Measurements from ENCODE around the gene DEXI.
"Not testable (repeated sequence)": the region's sequence is repeated elsewhere in the genome, so short reads cannot be mapped to it uniquely, and the experiment has no call there.

DEXI gene

GRCh38 chr16:10926867-10927266 is 15.4 kb downstream of the DEXI start:
- no peak for DNase-seq (ENCODE audit: low spot score)

GRCh38 chr16:10926094-10926493 is 16.2 kb downstream of the DEXI start:
- DNase-seq (ENCODE audit: low spot score) = no peak

GRCh38 chr16:10925285-10925684 is 17.0 kb downstream of the DEXI start:
- not testable (repeated sequence) for DNase-seq (ENCODE audit: low spot score)

DNA sequence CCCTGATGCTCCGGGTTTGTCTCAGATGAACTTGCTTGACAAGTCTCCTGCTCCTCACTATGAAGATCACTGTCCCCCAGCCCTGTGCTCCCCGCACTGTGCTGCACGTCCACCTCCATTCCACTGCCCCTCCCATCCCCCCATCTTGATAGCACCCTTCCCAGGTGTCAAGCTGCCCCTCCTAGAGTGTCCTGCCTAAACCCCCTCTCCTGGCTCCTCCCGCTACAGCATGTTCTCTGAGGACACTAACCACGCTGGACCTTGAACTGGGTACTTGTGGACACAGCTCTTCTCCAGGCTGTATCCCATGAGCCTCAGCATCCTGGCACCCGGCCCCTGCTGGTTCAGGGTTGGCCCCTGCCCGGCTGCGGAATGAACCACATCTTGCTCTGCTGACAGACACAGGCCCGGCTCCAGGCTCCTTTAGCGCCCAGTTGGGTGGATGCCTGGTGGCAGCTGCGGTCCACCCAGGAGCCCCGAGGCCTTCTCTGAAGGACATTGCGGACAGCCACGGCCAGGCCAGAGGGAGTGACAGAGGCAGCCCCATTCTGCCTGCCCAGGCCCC is 18.5 kb downstream of the DEXI start:
- no peak for DNase-seq (ENCODE audit: low spot score)

GRCh38 chr16:10923146-10923649 is 19.1 kb downstream of the DEXI start:
- DNase-seq (ENCODE audit: low spot score) = no peak

- DNase-seq (ENCODE audit: low spot score) = no peak
Observed at GRCh38 chr16:10922328-10923145, 19.7 kb downstream of the DEXI start.

GRCh38 chr16:10921536-10922327 is 20.5 kb downstream of the DEXI start:
- DNase-seq (ENCODE audit: low spot score) = no peak

GRCh38 chr16:10920726-10921427 is 21.4 kb downstream of the DEXI start:
- no peak for DNase-seq (ENCODE audit: low spot score)

GRCh38 chr16:10919003-10919351 is 23.3 kb downstream of the DEXI start:
- no peak for DNase-seq (ENCODE audit: low spot score)

GRCh38 chr16:10918294-10919002 is 23.8 kb downstream of the DEXI start:
- peak; percentile 91 for DNase-seq (ENCODE audit: low spot score)

GRCh38 chr16:10916534-10916933 is 25.7 kb downstream of the DEXI start:
- DNase-seq (ENCODE audit: low spot score) = no peak

GRCh38 chr16:10911267-10911666 is 31.0 kb downstream of the DEXI start:
- DNase-seq (ENCODE audit: low spot score) = no peak

GRCh38 chr16:10907757-10908045 is 34.6 kb downstream of the DEXI start:
- DNase-seq (ENCODE audit: low spot score) = no peak

DNA sequence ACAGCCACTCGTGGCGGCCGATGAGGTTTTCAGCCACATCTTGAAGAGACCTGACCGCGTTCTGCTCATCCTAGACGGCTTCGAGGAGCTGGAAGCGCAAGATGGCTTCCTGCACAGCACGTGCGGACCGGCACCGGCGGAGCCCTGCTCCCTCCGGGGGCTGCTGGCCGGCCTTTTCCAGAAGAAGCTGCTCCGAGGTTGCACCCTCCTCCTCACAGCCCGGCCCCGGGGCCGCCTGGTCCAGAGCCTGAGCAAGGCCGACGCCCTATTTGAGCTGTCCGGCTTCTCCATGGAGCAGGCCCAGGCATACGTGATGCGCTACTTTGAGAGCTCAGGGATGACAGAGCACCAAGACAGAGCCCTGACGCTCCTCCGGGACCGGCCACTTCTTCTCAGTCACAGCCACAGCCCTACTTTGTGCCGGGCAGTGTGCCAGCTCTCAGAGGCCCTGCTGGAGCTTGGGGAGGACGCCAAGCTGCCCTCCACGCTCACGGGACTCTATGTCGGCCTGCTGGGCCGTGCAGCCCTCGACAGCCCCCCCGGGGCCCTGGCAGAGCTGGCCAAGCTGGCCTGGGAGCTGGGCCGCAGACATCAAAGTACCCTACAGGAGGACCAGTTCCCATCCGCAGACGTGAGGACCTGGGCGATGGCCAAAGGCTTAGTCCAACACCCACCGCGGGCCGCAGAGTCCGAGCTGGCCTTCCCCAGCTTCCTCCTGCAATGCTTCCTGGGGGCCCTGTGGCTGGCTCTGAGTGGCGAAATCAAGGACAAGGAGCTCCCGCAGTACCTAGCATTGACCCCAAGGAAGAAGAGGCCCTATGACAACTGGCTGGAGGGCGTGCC is 35.1 kb downstream of the DEXI start:
- no peak for DNase-seq (ENCODE audit: low spot score)

DNA sequence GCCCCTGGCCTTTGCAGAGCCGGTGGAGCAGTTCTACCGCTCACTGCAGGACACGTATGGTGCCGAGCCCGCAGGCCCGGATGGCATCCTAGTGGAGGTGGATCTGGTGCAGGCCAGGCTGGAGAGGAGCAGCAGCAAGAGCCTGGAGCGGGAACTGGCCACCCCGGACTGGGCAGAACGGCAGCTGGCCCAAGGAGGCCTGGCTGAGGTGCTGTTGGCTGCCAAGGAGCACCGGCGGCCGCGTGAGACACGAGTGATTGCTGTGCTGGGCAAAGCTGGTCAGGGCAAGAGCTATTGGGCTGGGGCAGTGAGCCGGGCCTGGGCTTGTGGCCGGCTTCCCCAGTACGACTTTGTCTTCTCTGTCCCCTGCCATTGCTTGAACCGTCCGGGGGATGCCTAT is 35.8 kb downstream of the DEXI start:
- DNase-seq (ENCODE audit: low spot score) = no peak

- DNase-seq (ENCODE audit: low spot score) = no peak
Observed at GRCh38 chr16:10902999-10903398, 39.3 kb downstream of the DEXI start.

GRCh38 chr16:10897134-10897533 is 45.1 kb downstream of the DEXI start:
- DNase-seq (ENCODE audit: low spot score) = no peak

DNA sequence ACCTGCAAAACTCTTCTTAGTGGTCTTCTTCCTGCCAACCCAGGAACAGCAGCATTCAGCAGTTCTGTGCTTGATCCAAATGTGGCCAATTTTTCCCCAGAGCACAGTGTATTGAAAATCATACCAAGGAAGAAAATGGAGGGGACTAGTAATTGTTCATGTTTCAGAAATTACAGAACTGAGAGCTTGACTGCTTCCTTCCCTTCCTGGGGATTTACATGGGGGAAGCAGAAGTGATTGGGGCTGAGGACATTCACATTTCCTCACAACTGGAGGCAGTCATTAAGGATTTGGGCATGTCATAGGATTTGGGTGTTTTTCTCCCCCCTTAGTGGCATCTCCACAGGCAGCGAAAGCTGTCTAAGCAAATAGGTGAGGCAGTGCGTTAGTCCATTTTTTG is 45.5 kb downstream of the DEXI start:
- DNase-seq (ENCODE audit: low spot score) = no peak

DNA sequence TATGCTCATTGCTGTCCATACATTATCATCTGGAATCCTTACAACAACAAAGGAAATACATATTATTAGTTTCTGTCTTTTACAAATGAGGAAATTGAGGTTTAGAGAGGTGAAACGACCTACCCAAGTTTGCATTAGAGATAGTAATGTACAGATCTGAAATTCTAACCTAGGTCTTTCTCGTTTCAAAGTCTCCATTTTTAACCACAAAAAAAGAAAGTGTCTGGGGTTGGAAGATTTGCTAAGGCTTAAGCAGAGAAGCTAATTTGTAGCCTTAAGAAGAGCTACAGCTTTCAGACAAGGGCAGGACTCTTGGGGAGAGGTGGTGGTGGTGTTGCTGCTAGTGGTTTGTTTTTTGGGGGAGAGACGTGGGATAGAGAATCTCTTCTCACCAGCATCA is 46.1 kb downstream of the DEXI start:
- DNase-seq (ENCODE audit: low spot score) = no peak

DNA sequence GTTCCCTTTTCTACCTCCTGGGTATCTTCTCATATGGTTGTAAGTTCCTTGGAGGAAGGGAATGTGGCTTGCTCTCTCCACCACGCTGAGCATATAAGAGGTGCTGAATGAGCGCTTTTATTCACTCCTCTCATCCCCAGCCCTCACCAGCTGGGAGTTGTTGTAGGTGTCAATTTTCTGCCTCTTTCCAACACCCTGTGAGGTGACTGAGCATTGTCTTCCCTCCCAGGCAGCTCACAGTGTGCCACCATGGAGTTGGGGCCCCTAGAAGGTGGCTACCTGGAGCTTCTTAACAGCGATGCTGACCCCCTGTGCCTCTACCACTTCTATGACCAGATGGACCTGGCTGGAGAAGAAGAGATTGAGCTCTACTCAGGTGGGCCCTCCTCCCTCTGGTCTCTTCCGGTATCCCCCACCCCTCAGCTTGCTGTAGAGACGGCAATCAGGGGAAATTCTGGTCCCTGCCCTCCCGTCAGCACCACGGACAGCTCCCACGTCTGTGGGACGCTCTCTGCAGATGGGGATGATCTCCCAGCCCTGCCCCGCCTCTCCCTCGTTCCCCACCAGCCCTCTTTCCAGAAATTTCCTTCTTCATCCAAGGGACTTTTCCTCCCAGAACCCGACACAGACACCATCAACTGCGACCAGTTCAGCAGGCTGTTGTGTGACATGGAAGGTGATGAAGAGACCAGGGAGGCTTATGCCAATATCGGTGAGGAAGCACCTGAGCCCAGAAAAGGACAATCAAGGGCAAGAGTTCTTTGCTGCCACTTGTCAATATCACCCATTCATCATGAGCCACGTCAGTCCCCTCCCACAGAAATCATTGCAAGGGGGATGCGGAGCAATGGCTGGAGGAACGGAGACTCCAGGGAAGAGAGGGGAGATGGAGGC is 47.0 kb downstream of the DEXI start:
- DNase-seq (ENCODE audit: low spot score) = peak; percentile 74

Data from left forelimb (tissue), 1 donor.